Body of pancreas (tissue), 4 donors: Measurements from ENCODE around the gene ING3. TPM values are rescaled to one million over a fixed set of nuclear protein-coding genes. Genes with fewer than 3 reads are reported as not detected.
"Not testable (repeated sequence)": the region's sequence is repeated elsewhere in the genome, so short reads cannot be mapped to it uniquely, and the experiment has no call there.

Experiments
- ATAC-seq: fragments of 150-250 bp; one replicate; pipeline ENCODE4 v1.9.1; 2016
- DNase-seq, 4 donors: peaks; one replicate each; pipeline ENCODE4 v3.0.0-alpha.2; 2019
- H3K27ac ChIP-seq, 4 donors: fragments of 200-600 bp; sonication (generic); 1 replicate in 3 of 4; 2 replicates in 1 of 4; pipeline versions ENCODE4 v1.5.1 to v1.6.1; 2016 to 2019; ENCODE audit warnings: mild to moderate bottlenecking in 1 of 4, mixed read lengths in 1 of 4, moderate library complexity in 1 of 4
- H3K27me3 ChIP-seq, 2 donors: fragments of 200-600 bp; sonication (generic); one replicate each; pipeline ENCODE4 v1.6.0; 2016; ENCODE audit warnings: mild to moderate bottlenecking in 1 of 2
- H3K36me3 ChIP-seq, 2 donors: fragments of 200-600 bp; sonication (generic); replicated peaks in 1 of 2; 2 replicates each; pipeline ENCODE4 v1.5.1; 2016; ENCODE audit warnings: low read depth in 2 of 2; ENCODE audit not compliant: insufficient read depth in 1 of 2
- H3K4me1 ChIP-seq: fragments of 200-600 bp; sonication (generic); one replicate; pipeline ENCODE4 v1.6.0; 2016
- H3K4me3 ChIP-seq, 2 donors: fragments of 200-600 bp; sonication (generic); 1 replicate in 1 of 2; 2 replicates in 1 of 2; pipeline ENCODE4 v1.5.1; 2016 to 2019
- H3K9me3 ChIP-seq, 3 donors: fragments of 200-600 bp; sonication (generic); 1 replicate in 2 of 3; 2 replicates in 1 of 3; pipeline ENCODE4 v1.5.1; 2016
- POLR2A ChIP-seq, 3 donors: fragments of 450-650 bp; IDR thresholded peaks; one replicate each; pipeline ENCODE4 v1.6.1; 2016; ENCODE audit warnings: antibody characterized with exemption in 3 of 3, mild to moderate bottlenecking in 2 of 3
- WGBS, 2 donors: methylation state at CpG; one replicate each; pipeline ENCODE4 v1.1.5; 2017; 5-methylcytosine and 5-hydroxymethylcytosine counted together
- intact Hi-C: fragments of 100-400 bp; cut with DNase I; formaldehyde crosslinking; loops from one replicate; pipeline ENCODE4 v1.15.1; 2023
- total RNA-seq, 2 donors: library from RNA; depleted of rRNA; stranded (reverse); fragments of >200 nt; gene quantifications; one replicate each; pipeline ENCODE4 v1.1.0, GENCODE V29; 2016
- TF ChIP-seq, protein P1 (sequence below), 7 experiments: fragments of 450-650 bp in 4 of 7; fragments of 200-600 bp in 3 of 7; sonication (generic) in 3 of 7; IDR thresholded peaks; one replicate each; pipeline ENCODE4 v1.5.1; 2016 to 2019; ENCODE audit warnings: antibody characterized with exemption in 7 of 7

ING3 gene
- total RNA-seq, 2 donors from 2014 or later = 7.6 to 9.1 TPM

DNA sequence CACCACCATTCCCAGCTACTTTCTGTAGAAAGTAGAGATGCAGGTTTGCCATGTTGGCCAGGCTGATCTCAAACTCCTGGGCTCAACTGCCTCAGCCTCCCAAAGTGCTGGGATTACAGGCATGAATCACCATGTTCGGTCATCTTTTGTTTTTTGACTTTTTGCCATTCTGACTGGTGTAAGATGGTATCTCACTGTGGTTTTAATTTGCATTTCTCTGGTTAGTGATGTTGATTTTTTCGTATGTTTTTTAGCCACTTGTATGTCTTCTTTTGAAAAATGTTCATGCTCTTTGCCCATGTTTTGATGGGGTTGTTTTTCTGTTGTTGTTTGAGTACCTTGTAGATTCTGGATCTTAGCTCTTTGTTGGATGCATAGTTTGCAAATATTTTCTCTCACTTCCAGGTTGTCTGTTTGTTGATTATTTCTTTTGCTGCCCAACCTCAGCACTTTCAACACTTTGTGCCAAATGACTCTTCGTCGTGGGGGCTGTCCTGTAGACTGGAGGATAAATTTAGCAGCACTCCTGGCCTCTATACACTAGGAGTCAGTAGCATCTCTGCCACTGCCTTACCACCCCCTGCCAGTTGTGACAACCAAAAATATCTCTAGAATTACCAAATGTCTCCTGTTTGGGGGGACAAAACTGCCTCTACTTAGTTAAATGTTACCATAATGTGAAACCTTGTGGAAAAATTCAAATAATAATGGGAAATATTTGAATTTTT, 31.5 kb downstream of the ING3 start:
- no peak overlapping the region for H3K27ac ChIP-seq
- 71 to 75% methylated on average over 4 of the region's 4 CpGs for WGBS, 2 donors
- TF ChIP-seq POLR2A (IDR thresholded peaks at IDR 0.05) = no peak
- TF ChIP-seq, protein P1, sequence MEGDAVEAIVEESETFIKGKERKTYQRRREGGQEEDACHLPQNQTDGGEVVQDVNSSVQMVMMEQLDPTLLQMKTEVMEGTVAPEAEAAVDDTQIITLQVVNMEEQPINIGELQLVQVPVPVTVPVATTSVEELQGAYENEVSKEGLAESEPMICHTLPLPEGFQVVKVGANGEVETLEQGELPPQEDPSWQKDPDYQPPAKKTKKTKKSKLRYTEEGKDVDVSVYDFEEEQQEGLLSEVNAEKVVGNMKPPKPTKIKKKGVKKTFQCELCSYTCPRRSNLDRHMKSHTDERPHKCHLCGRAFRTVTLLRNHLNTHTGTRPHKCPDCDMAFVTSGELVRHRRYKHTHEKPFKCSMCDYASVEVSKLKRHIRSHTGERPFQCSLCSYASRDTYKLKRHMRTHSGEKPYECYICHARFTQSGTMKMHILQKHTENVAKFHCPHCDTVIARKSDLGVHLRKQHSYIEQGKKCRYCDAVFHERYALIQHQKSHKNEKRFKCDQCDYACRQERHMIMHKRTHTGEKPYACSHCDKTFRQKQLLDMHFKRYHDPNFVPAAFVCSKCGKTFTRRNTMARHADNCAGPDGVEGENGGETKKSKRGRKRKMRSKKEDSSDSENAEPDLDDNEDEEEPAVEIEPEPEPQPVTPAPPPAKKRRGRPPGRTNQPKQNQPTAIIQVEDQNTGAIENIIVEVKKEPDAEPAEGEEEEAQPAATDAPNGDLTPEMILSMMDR (IDR thresholded peaks at IDR 0.05) = no peak
- no peaks in the 10 kb centered on the region for H3K27me3 ChIP-seq
- no peak overlapping the region for H3K4me3 ChIP-seq
- DNase-seq = no peak
- no peaks in the 10 kb centered on the region for H3K4me1 ChIP-seq
- no peaks in the 10 kb centered on the region for H3K9me3 ChIP-seq
- no peaks in the 10 kb centered on the region for H3K36me3 ChIP-seq
- intact Hi-C loops = no loop called here
- ATAC-seq = no peak

DNA sequence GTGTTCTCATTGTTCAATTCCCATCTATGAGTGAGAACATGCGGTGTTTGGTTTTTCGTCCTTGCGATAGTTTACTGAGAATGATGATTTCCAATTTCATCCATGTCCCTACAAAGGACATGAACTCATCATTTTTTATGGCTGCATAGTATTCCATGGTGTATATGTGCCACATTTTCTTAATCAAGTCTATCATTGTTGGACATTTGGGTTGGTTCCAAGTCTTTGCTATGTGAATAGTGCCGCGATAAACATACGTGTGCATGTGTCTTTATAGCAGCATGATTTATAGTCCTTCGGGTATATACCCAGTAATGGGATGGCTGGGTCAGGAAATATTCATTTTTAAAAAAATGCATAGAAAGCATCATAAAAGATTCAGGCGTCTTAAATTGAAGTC, 33.0 kb downstream of the ING3 start:
- H3K36me3 ChIP-seq, ATAC-seq, H3K4me3 ChIP-seq, H3K27me3 ChIP-seq, intact Hi-C loops, DNase-seq, H3K27ac ChIP-seq, H3K9me3 ChIP-seq: not testable (repeated sequence)
- WGBS, 2 donors = 90 to 93% methylated on average over 5 of the region's 8 CpGs
- H3K4me1 ChIP-seq = peaks cover 11% of the 10 kb centered on the region

DNA sequence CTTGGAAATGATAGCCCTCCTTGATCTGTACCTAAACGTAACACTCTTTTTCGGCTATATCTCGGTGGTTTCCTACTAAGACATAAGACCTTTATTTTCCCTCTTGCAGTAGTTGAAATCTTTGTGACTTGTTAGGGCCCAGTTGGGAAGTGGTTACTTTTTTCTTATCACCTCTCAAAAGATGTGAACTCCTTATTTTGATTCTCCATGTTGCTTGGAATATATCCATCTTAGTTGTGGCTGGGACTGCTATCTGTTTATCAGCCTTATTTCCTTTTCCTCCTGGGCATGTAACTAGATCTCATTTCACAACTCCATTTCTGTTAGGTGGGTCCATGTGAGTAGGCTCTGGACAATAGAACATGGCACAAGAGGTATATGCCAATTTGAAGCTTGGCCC, 33.8 kb downstream of the ING3 start:
- H3K27me3 ChIP-seq = peaks cover 0 to under 1% of the 10 kb centered on the region in 2 donors
- no peak for TF ChIP-seq POLR2A (IDR thresholded peaks at IDR 0.05)
- TF ChIP-seq, protein P1 (IDR thresholded peaks at IDR 0.05) = no peak
- H3K4me1 ChIP-seq = peaks cover 15% of the 10 kb centered on the region
- no peaks in the 10 kb centered on the region for H3K36me3 ChIP-seq
- 92 to 93% methylated on average over 3 of the region's 3 CpGs for WGBS, 2 donors
- no peak for DNase-seq
- no peak for ATAC-seq
- H3K27ac ChIP-seq = no peak overlapping the region
- intact Hi-C loops = no loop called here
- H3K4me3 ChIP-seq = no peak overlapping the region
- H3K9me3 ChIP-seq = no peaks in the 10 kb centered on the region

DNA sequence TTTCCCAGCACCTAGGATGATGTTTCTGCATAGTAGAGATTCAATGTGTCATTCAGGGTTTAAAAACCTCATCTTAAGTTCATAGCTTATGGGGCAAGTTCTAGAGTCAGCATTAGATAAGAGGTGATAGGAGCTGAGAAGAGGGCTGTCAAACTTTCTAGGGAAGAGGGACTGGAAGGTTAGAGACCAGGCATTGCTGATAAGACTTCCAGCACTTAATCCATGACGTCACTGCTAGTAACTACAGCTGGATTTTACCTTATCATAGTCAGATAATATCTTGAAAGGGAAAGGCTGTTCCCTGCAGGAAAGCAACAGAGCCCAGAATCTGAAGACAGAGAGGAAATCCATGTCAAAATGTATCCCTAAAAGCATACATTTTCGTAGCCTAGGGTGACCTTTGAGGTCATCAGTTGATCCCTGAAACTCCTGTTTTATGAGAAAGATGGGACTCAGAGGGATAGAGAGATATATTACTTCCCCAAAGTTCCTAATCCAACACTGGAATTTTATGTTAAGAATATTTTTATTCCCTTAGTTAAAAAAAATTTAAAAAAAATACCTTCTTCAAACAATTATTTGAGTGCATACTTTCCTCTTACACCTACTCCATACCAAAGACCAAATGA, 34.7 kb downstream of the ING3 start:
- 23 to 46% methylated on average over 2 of the region's 2 CpGs for WGBS, 2 donors
- TF ChIP-seq POLR2A (IDR thresholded peaks at IDR 0.05) = no peak
- TF ChIP-seq, protein P1 (IDR thresholded peaks at IDR 0.05) = no peak
- H3K9me3 ChIP-seq = no peaks in the 10 kb centered on the region
- ATAC-seq (no peak), DNase-seq (no peak)
- no peaks in the 10 kb centered on the region for H3K36me3 ChIP-seq
- H3K27me3 ChIP-seq = peaks cover 0 to 8% of the 10 kb centered on the region in 2 donors
- no peak overlapping the region for H3K4me3 ChIP-seq
- peaks cover 15% of the 10 kb centered on the region for H3K4me1 ChIP-seq
- intact Hi-C loops = loop anchor here (5.0 kb wide), 1 partner anchor 92 kb away; no protein-coding TSS in a partner anchor
- H3K27ac ChIP-seq = no peak overlapping the region

DNA sequence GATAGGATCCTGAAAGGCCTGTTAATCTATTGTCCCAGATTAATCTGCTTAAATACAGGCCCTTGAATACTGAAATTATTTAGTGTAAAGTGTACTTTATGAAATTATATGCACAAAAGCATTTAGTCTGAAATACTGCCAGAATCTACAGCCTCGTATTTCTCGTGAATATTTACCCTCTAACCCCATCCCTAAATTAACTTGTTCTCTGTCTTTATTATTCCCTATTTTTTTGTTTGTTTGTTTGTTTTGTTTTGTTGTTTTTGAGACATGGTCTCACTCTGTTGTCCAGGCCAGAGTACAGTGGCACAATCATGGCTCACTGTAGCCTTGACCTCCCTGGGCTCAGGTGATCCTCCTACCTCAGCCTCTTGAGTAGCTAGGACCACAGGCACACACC, 35.3 kb downstream of the ING3 start:
- Histone ChIP-seq H3K4me1 (peaks cover 15% of the 10 kb centered on the region), H3K9me3 (no peaks in the 10 kb centered on the region), H3K27me3 (peaks cover 0 to 8% of the 10 kb centered on the region in 2 donors), H3K36me3 (no peaks in the 10 kb centered on the region), H3K4me3 (no peak overlapping the region), H3K27ac (no peak overlapping the region)
- intact Hi-C loops = loop anchor here (5.0 kb wide), 1 partner anchor 91 kb away; no protein-coding TSS in a partner anchor
- 58 to 67% methylated on average over 2 of the region's 2 CpGs for WGBS, 2 donors
- ATAC-seq = no peak
- DNase-seq = no peak
- TF ChIP-seq, protein P1 (IDR thresholded peaks at IDR 0.05) = no peak
- TF ChIP-seq POLR2A (IDR thresholded peaks at IDR 0.05) = no peak
